T-helper 2 cell (primary cell): ENCODE measurements around the gene RBM47.
"Not testable (repeated sequence)": the region's sequence is repeated elsewhere in the genome, so short reads cannot be mapped to it uniquely, and the experiment has no call there.

ENCODE experiments used
- DNase-seq, 5 experiments: peaks; one replicate each; pipeline versions ENCODE4 v3.0.0 to v3.0.0-alpha.2; 2012 to 2022
- total RNA-seq, 2 donors: gene quantifications; one replicate each; lab custom pipeline; 2026; lab: John Stamatoyannopoulos, UW

The RBM47 gene
- total RNA-seq: 0.31 to 0.54 reads per million in 2 donors

GRCh38 chr4:40629401-40630334, at the start of gene RBM47:
Gene RBM47, minus strand, starts transcription at chr4:40629864. Its CDS starts 190,971 bp downstream, at chr4:40438893.
- peak in 3 of 5 experiments; percentile 7 to 71 (median 7) for DNase-seq

- no peak for DNase-seq
These were observed 48.8 kb upstream of the RBM47 start for GRCh38 chr4:40678421-40678820.

- no peak for DNase-seq
These were observed 45.5 kb upstream of the RBM47 start for GRCh38 chr4:40675166-40675565.

GRCh38 chr4:40672528-40673522, 43.2 kb upstream of the RBM47 start:
- DNase-seq: peak in 3 of 5 experiments; percentile 35 to 100 (median 53)

- DNase-seq: peak in 2 of 5 experiments; percentile 13 to 45
These were observed 39.8 kb upstream of the RBM47 start for GRCh38 chr4:40669504-40669903.

- DNase-seq: no peak
These were observed 36.2 kb upstream of the RBM47 start for GRCh38 chr4:40665842-40666241.

GRCh38 chr4:40662962-40663604, 33.4 kb upstream of the RBM47 start:
- peak in 2 of 5 experiments; percentile 41 to 53 for DNase-seq

- no peak for DNase-seq
These were observed 32.1 kb upstream of the RBM47 start for GRCh38 chr4:40661803-40662202.

GRCh38 chr4:40656201-40656863, 26.7 kb upstream of the RBM47 start:
- DNase-seq: peak in 1 of 5 experiments; percentile 91

GRCh38 chr4:40651280-40651679, 21.6 kb upstream of the RBM47 start:
- DNase-seq: no peak

- DNase-seq: no peak
These were observed 19.7 kb upstream of the RBM47 start for GRCh38 chr4:40649321-40649720.

GRCh38 chr4:40648742-40649281, 19.1 kb upstream of the RBM47 start:
- DNase-seq: no peak

- no peak for DNase-seq
These were observed 18.5 kb upstream of the RBM47 start for GRCh38 chr4:40648131-40648530.

GRCh38 chr4:40645586-40645985, 15.9 kb upstream of the RBM47 start:
- DNase-seq: no peak

GRCh38 chr4:40632080-40632479, 2.4 kb upstream of the RBM47 start:
- no peak for DNase-seq

- no peak for DNase-seq
These were observed 814 bp upstream of the RBM47 start for GRCh38 chr4:40630335-40631021.

- peak in 1 of 5 experiments; percentile 59 for DNase-seq
These were observed 776 bp downstream of the RBM47 start for GRCh38 chr4:40628888-40629287.

- not testable (repeated sequence) for DNase-seq
These were observed 1.3 kb downstream of the RBM47 start for GRCh38 chr4:40628407-40628806.

GRCh38 chr4:40627540-40627939, 2.1 kb downstream of the RBM47 start:
- DNase-seq: peak in 1 of 5 experiments; percentile 40

- peak in 1 of 5 experiments; percentile 73 for DNase-seq
These were observed 3.3 kb downstream of the RBM47 start for GRCh38 chr4:40626183-40626990.
